C4-2B (cell line): ENCODE results near the gene UMPS.
"Not testable (repeated sequence)": the region's sequence is repeated elsewhere in the genome, so short reads cannot be mapped to it uniquely, and the experiment has no call there.

Source experiments
- H3K27ac ChIP-seq: fragments of 450-650 bp; 2 replicates; pipeline ENCODE4 v1.5.1; 2017
- CTCF ChIP-seq: fragments of 450-650 bp; conservative IDR thresholded peaks from 2 replicates; pipeline ENCODE4 v1.5.1; 2017; ENCODE audit warnings: mild to moderate bottlenecking
- ZFX ChIP-seq: fragments of 450-650 bp; IDR thresholded peaks from 2 replicates; pipeline ENCODE4 v1.6.1; 2017

The UMPS gene

GRCh38 chr3:124748560-124749198 is 18.4 kb downstream of the UMPS start:
- no peak for TF ChIP-seq ZFX
- no peak for TF ChIP-seq CTCF
- no peak overlapping the region for H3K27ac ChIP-seq

GRCh38 chr3:124749877-124750276 is 19.6 kb downstream of the UMPS start:
- not testable (repeated sequence) for H3K27ac ChIP-seq

GRCh38 chr3:124751501-124751900 is 21.2 kb downstream of the UMPS start:
- no peak for TF ChIP-seq ZFX
- no peak for TF ChIP-seq CTCF
- no peak overlapping the region for H3K27ac ChIP-seq

GRCh38 chr3:124752051-124752450 is 21.8 kb downstream of the UMPS start:
- no peak overlapping the region for H3K27ac ChIP-seq
- no peak for TF ChIP-seq CTCF
- TF ChIP-seq ZFX, result no peak

GRCh38 chr3:124757926-124758325 is 27.7 kb downstream of the UMPS start:
- not testable (repeated sequence) for H3K27ac ChIP-seq

GRCh38 chr3:124758851-124759635 is 28.8 kb downstream of the UMPS start:
- no peak overlapping the region for H3K27ac ChIP-seq
- TF ChIP-seq ZFX, result no peak
- no peak for TF ChIP-seq CTCF

- TF ChIP-seq CTCF, result no peak
- no peak for TF ChIP-seq ZFX
- peak overlapping the region; percentile 12; the same call in 1 of the 2 replicates for H3K27ac ChIP-seq
Measured at GRCh38 chr3:124759666-124760401, 29.6 kb downstream of the UMPS start.

GRCh38 chr3:124760601-124761000 is 30.3 kb downstream of the UMPS start:
- no peak for TF ChIP-seq ZFX
- no peak for TF ChIP-seq CTCF
- H3K27ac ChIP-seq, result no peak overlapping the region
